Measurements from ENCODE around the gene SHC4. TPM values are rescaled to one million over a fixed set of nuclear protein-coding genes. Genes with fewer than 3 reads are reported as not detected.
A peak's percentile ranks its signal among the peaks of the same experiment; 100 is the strongest.

Gene SHC4
- total and polyA plus RNA-seq, 2 of the 13 experiments (the other 11 are each of a cell fraction or from before 2014, with no cell fraction given), result 0.04 TPM; not detected in 1

GRCh38 chr15:48975472-48976419, 12.0 kb upstream of the SHC4 start (continued):
- TF ChIP-seq ZNF574 (CRISPR knock-in tag; IDR thresholded peaks at IDR 0.05), result peak; percentile 67

GRCh38 chr15:48974882-48975281, 11.2 kb upstream of the SHC4 start:
- H3K4me2 ChIP-seq (ENCODE audit: low read depth, low read length), result peak overlapping the region; percentile 98
- intact Hi-C loops (cut with micrococcal nuclease; ENCODE audit: unreplicated experiment), result loop anchor here (2.0 kb wide), 1 partner anchor 112 kb away; no protein-coding TSS in a partner anchor
- no peak overlapping the region for H3K27ac ChIP-seq (ENCODE audit: extremely low read length, insufficient read depth, low read length)
- TF ChIP-seq ZFP82 (CRISPR knock-in tag; IDR thresholded peaks at IDR 0.05; ENCODE audit: borderline replicate concordance) (no peak), GATAD1 (CRISPR knock-in tag; IDR thresholded peaks at IDR 0.05) (no peak), ATF5 (CRISPR knock-in tag; IDR thresholded peaks at IDR 0.05; ENCODE audit: low read depth) (no peak), NR2F6 (IDR thresholded peaks at IDR 0.05) (no peak), NR2F6 (CRISPR knock-in tag; IDR thresholded peaks at IDR 0.05) (no peak), E2F5 (CRISPR knock-in tag; conservative IDR thresholded peaks at IDR 0.05) (no peak), CEBPB (IDR thresholded peaks at IDR 0.05; ENCODE audit: borderline replicate concordance, low read depth, low read length) (no peak), ZNF558 (CRISPR knock-in tag; IDR thresholded peaks at IDR 0.05; ENCODE audit: borderline replicate concordance) (no peak), HNRNPLL (IDR thresholded peaks at IDR 0.05; ENCODE audit: low read depth, low read length, poor library complexity, severe bottlenecking) (no peak)
- H3K9me3 ChIP-seq (ENCODE audit: low read length), result no peaks in the 10 kb centered on the region
- peaks cover under 1 to 3% of the 10 kb centered on the region in 2 experiments; a peak in 3 of 5 replicates for H3K27me3 ChIP-seq (ENCODE audit: control insufficient read depth in 1 of 2, insufficient read depth in 2 of 2, low read length in 2 of 2)
- FAIRE-seq (peak; percentile 39), ATAC-seq (peak; percentile 44), DNase-seq (ENCODE audit: low spot score) (no peak)
- peaks cover 18% of the 10 kb centered on the region for H3K4me1 ChIP-seq (ENCODE audit: insufficient read depth, low read length)
- ChIA-PET POLR2A (interaction anchor here (1.1 kb wide), 1 partner anchor 11 kb away, joined by 4 read pairs; the partner anchor contains the start of gene SHC4), CTCF (ENCODE audit: low intra/inter-chr PET ratio, low total read pairs) (no interaction called here)
- in situ Hi-C loops (cut with HindIII; ENCODE audit: extremely low pct_ligation_motif_present, low pct_unique_long_range_greater_than_20kb), result no loop called here
- H4K20me1 ChIP-seq (ENCODE audit: insufficient read depth, low read length), result no peaks in the 10 kb centered on the region
- peak overlapping the region in 2 of 3 experiments; percentile 69 to 80; a peak in 2 of 6 replicates for H3K4me3 ChIP-seq (replicated peaks in 1 of 3; ENCODE audit: insufficient read depth in 1 of 3, low read depth in 2 of 3, low read length in 3 of 3)
- no peak overlapping the region for H2AFZ ChIP-seq (ENCODE audit: low read length)
- H3K79me2 ChIP-seq (ENCODE audit: insufficient read depth, low read length), result no peaks in the 10 kb centered on the region
- WGBS (ENCODE audit: low lambda C conversion rate), result 14% methylated on average over 2 of the region's 2 CpGs
- H3K9ac ChIP-seq (ENCODE audit: insufficient read depth, low read depth, low read length), result no peak overlapping the region
- H3K36me3 ChIP-seq (replicated peaks in 1 of 2; ENCODE audit: control insufficient read depth in 1 of 2, insufficient read depth in 2 of 2, low read length in 2 of 2), result no peaks in the 10 kb centered on the region
- no TSS peak for BruUV-seq (replicated peaks)
